Dermis microvascular lymphatic vessel endothelial cell (primary cell): Measurements from ENCODE around the gene ASS1. TPM values are rescaled to one million over a fixed set of nuclear protein-coding genes. Genes with fewer than 3 reads are reported as not detected.

Experiments used
- DNase-seq, 2 donors: peaks; one replicate each; pipeline versions ENCODE4 v3.0.0 to v3.0.0-alpha.2; 2010; ENCODE audit warnings: low read depth in 2 of 2
- total RNA-seq: library from RNA; depleted of rRNA; stranded (reverse); fragments of >200 nt; gene quantifications from 2 replicates; pipeline ENCODE4 v1.2.1, GENCODE V29; 2014

The ASS1 gene
- total RNA-seq, 1 donor from 2014 or later, result 2.3 TPM

DNA sequence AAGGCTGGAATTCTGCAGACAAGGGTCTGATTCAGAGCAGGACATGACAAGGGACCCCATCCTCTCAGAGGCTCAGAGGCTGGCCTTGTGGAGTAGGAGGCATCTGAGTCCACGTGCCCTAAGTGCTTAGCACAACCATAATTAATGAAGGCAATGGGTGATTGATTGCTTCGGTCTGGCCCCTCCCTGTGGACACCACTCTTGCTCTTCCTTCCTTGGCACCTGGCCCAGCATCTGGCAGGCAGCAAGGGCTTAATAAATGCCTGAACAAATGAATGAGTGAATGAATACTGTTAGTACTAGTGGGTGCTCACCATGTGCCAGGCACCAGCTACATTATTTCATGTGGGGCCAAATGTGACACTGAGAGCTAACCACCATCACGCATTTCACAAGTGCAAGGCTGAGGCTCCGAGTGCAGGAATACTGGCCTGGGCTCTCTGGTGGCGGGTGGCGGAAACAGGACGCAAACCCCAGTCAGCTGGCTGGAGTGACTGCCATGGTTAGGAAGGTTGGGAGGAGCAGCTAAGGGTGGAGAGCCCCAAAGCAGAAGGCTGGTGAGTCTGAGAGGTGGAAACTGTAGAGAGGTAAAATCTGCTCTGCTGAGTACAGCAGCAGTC, 53.6 kb downstream of the ASS1 start:
- peak in 1 of 2 donors; percentile 9 for DNase-seq

- no peak for DNase-seq
These were observed 54.3 kb downstream of the ASS1 start for GRCh38 chr9:130498918-130499698.

GRCh38 chr9:130499804-130500263, 55.1 kb downstream of the ASS1 start:
- no peak for DNase-seq

DNA sequence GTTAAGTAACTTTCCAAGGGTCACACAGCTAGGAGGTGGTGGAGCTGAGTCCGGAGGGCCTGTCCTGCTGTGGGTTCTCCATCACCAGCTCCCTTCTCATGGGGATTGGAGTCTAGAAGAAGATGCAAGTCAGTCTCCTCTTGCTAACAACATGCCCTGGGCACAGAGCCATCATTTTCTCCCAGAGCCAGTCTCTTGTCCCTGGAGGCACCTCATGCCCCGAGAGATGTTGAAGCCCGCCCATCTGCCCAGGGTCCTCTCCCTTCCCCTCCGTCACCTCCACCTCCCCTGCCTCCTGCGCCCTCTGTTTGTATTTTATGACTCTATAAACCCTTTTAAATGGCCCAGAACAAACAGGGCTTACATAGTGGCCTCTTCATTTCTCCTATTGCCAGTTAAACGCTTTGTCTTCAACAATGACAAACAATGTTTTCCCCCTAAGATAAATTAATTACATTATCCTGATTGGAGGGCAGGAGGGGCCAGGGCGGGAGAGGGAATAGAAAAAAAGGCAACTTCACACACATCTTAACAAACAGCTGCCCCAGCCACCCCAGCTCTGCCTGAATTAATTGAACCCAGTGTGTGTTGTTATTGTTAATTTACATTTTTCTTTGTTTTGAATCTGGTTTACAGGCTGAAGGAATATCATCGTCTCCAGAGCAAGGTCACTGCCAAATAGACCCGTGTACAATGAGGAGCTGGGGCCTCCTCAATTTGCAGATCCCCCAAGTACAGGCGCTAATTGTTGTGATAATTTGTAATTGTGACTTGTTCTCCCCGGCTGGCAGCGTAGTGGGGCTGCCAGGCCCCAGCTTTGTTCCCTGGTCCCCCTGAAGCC, 55.8 kb downstream of the ASS1 start:
- no peak for DNase-seq

GRCh38 chr9:130501639-130502038, 56.9 kb downstream of the ASS1 start:
- DNase-seq, result no peak

GRCh38 chr9:130508218-130508617, 63.5 kb downstream of the ASS1 start:
- DNase-seq, result no peak

DNA sequence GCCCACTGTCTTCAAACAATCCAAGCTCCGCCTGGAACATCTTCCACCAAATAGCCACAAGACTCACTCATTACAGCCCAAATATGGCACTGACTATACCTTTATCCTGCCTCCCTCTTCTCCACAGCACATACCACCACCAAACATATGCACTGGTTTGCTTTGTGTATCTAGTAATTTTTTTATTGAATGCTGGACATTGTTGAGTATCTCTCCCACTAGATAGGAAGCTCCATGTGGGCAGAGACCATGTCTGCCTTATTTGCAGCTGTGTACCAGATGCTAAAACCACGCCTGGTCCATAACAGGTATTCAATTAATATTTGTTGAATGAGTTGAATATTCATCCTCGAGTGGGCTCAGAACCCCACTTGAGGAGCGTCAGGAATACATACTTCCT, 67.4 kb downstream of the ASS1 start:
- DNase-seq, result no peak

GRCh38 chr9:130513078-130513477, 68.3 kb downstream of the ASS1 start:
- no peak for DNase-seq

- DNase-seq, result no peak
These were observed 73.5 kb downstream of the ASS1 start for GRCh38 chr9:130518233-130518632.

GRCh38 chr9:130518943-130519799, 74.4 kb downstream of the ASS1 start:
- DNase-seq, result no peak

- no peak for DNase-seq
These were observed 75.2 kb downstream of the ASS1 start for GRCh38 chr9:130519927-130520326.

GRCh38 chr9:130521715-130522114, 77.0 kb downstream of the ASS1 start:
- DNase-seq, result no peak

- DNase-seq, result no peak
These were observed 77.6 kb downstream of the ASS1 start for GRCh38 chr9:130522233-130522808.

DNA sequence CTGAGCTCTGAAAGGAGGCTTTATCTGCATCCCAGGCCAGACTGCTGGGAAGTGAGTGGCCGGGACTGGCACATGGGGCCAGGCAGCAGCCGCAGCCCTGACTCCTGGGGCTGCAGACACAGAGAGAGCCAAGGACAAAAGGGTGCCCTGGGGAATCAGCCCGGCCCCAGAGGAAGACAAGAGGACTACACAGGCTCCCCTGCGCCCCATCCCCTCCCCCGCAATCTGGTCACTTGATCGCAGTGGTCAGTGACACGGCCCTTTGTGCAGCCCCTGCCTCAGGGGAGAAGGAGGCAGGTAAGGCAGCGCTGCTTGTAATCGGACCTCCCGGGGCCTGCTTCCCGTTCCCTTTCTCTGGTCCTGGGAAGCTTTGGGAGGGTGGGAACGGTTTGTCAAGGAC, 79.2 kb downstream of the ASS1 start:
- DNase-seq, result no peak

DNA sequence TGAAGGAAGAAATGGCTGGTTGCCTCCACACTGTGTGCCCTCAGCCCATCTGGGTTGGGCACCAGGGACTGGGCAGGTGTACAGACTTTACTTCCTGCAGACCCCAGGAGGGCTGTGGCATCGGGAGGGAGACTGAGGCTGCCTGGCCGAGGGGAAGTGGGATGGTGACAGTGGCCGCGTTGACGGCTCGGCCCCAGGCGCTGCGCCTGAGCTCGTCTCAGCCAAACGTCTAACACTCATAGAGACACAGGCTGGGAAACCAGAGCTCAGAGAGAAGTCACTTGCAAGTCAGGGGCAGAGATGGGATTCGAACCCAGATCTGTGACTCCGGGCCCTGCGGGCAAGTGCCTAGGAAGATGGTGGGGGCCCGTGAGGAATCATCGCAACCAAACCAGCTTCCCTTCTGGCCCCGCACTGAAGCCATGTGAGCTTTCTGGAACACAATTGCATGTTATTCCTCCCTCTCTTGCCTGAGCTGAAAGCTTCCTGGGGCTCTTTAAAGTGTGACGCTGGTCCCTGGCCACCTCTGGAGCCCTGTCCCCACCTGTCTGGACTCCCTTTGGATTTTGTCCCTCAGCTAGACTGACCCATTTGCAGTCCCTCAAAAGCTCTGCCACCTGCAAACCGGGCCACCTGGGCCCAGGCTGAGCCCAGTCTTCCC, 81.6 kb downstream of the ASS1 start:
- no peak for DNase-seq

- DNase-seq, result no peak
These were observed 82.3 kb downstream of the ASS1 start for GRCh38 chr9:130526854-130527650.

GRCh38 chr9:130527651-130528310, 83.0 kb downstream of the ASS1 start:
- DNase-seq, result no peak

DNA sequence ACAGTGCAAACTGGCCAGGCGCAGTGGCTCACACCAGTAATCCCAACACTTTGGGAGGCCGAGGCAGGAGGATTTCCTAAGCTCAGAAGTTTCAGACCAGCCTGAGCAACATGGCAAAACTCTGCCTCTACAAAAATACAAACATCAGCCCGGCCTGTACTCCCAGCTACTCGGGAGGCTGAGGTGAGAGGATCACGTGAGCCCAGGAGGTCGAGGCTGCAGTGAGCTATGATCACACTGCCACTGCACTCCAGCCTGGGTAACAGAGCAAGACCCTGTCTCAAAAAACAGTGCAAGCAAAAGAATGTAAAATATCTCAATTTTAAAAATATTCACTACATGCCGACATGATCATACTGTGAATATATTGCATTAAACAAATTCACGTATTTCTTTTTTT, 83.9 kb downstream of the ASS1 start:
- no peak for DNase-seq

DNA sequence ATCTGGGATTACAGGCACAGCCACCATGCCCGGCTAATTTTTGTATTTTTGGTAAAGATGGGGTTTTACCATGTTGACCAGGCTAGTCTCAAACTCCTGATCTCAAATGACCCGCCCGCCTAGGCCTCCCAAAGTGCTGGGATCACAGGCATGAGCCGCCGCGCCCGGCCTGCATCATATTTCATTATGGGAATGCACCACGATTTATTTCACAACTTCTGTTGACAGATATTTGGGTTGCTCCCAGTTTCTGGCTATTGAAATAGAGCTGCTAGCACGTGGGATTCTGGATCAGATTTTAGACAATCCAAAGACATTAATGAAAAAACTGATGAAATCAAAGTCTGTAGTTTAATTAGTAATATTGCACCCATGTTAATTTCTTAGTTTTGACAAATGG, 86.2 kb downstream of the ASS1 start:
- DNase-seq, result no peak
